OCI-LY1 (cell line): Measurements from ENCODE around the gene MIS18BP1.

Experiments
- H2AFZ ChIP-seq: fragments of 200-600 bp; sonication (generic), shearing (Covaris generic); 2 replicates; pipeline ENCODE4 v1.6.0; 2014; ENCODE audit warnings: antibody characterized with exemption, mild to moderate bottlenecking, low read length
- H3F3A ChIP-seq: fragments of 200-600 bp; sonication (generic), shearing (Covaris generic); 2 replicates; pipeline ENCODE4 v1.6.0; 2014; ENCODE audit warnings: mild to moderate bottlenecking, antibody characterized with exemption, low read length, moderate library complexity; ENCODE audit not compliant: insufficient read depth
- H3K27ac ChIP-seq: fragments of 200-600 bp; sonication (generic); 2 replicates; pipeline ENCODE4 v1.5.1; 2014; ENCODE audit warnings: low read length, mixed run types, mild to moderate bottlenecking, low read depth; ENCODE audit not compliant: poor library complexity, severe bottlenecking
- H3K27me3 ChIP-seq: fragments of 200-600 bp; sonication (generic); 2 replicates; pipeline ENCODE4 v1.6.0; 2014; ENCODE audit warnings: antibody characterized with exemption, mild to moderate bottlenecking, low read length, moderate library complexity; ENCODE audit not compliant: insufficient read depth
- H3K36me3 ChIP-seq: fragments of 200-600 bp; sonication (generic); 2 replicates; pipeline ENCODE4 v1.6.1; 2014; ENCODE audit warnings: mild to moderate bottlenecking, antibody characterized with exemption, low read length, moderate library complexity, mixed read lengths; ENCODE audit not compliant: insufficient read depth
- H3K4me1 ChIP-seq: fragments of 200-600 bp; sonication (generic); 2 replicates; pipeline ENCODE4 v1.5.1; 2014; ENCODE audit warnings: mild to moderate bottlenecking, low read length, moderate library complexity; ENCODE audit not compliant: insufficient read depth, severe bottlenecking
- H3K4me2 ChIP-seq: fragments of 200-600 bp; sonication (generic), shearing (Covaris generic); 2 replicates; pipeline ENCODE4 v1.6.1; 2014; ENCODE audit warnings: low read length
- H3K4me3 ChIP-seq: fragments of 200-600 bp; sonication (generic); 2 replicates; pipeline ENCODE4 v1.5.1; 2014; ENCODE audit warnings: low read length, low read depth, mild to moderate bottlenecking, mixed read lengths; ENCODE audit not compliant: poor library complexity, severe bottlenecking
- H3K79me2 ChIP-seq: fragments of 200-600 bp; shearing (Covaris generic); 2 replicates; pipeline ENCODE4 v1.6.1; 2016; ENCODE audit warnings: mixed run types, low read length, mixed read lengths; ENCODE audit not compliant: insufficient read depth
- H3K9ac ChIP-seq: fragments of 200-600 bp; sonication (generic), shearing (Covaris generic); 2 replicates; pipeline ENCODE4 v1.6.1; 2014; ENCODE audit warnings: mild to moderate bottlenecking, low read length, mixed read lengths
- H3K9me2 ChIP-seq: fragments of 200-600 bp; sonication (generic), shearing (Covaris generic); 2 replicates; pipeline ENCODE4 v1.6.1; 2014; ENCODE audit warnings: low read depth, mild to moderate bottlenecking, low read length, mixed read lengths
- H3K9me3 ChIP-seq: fragments of 200-600 bp; shearing (Covaris generic); 2 replicates; pipeline ENCODE4 v1.6.1; 2014; ENCODE audit warnings: low read length, mixed read lengths
- H4K20me1 ChIP-seq: fragments of 200-600 bp; sonication (generic), shearing (Covaris generic); 2 replicates; pipeline ENCODE4 v1.6.0; 2016; ENCODE audit warnings: mild to moderate bottlenecking, low read length; ENCODE audit not compliant: insufficient read depth
- CTCF ChIP-seq: fragments of 200-600 bp; sonication (generic), shearing (Covaris generic); IDR thresholded peaks from 2 replicates; pipeline ENCODE4 v1.5.1; 2017; ENCODE audit warnings: mild to moderate bottlenecking, antibody characterized with exemption, low read length, moderate library complexity, mixed read lengths
- EZH2 ChIP-seq: fragments of 200-600 bp; sonication (generic), shearing (Covaris generic); IDR thresholded peaks from 2 replicates; pipeline ENCODE4 v1.8.0; 2017; ENCODE audit warnings: borderline replicate concordance, mixed run types, mild to moderate bottlenecking, antibody characterized with exemption, low read length, moderate library complexity, mixed read lengths

MIS18BP1 gene

GRCh38 chr14:45242706-45243105 lies 10.3 kb downstream of the MIS18BP1 start:
- Histone ChIP-seq H3K27ac (no peak overlapping the region), H2AFZ (no peak overlapping the region), H3K9me2 (no peaks in the 10 kb centered on the region), H3K9ac (no peak overlapping the region), H3K4me3 (no peak overlapping the region), H3K4me2 (no peak overlapping the region), H3K27me3 (no peaks in the 10 kb centered on the region), H3K79me2 (peaks cover 78% of the 10 kb centered on the region), H3K4me1 (peaks cover 12% of the 10 kb centered on the region), H3K36me3 (peaks cover 53% of the 10 kb centered on the region), H3K9me3 (no peaks in the 10 kb centered on the region), H3F3A (no peaks in the 10 kb centered on the region), H4K20me1 (no peaks in the 10 kb centered on the region)
- TF ChIP-seq EZH2 (no peak), CTCF (no peak)

DNA sequence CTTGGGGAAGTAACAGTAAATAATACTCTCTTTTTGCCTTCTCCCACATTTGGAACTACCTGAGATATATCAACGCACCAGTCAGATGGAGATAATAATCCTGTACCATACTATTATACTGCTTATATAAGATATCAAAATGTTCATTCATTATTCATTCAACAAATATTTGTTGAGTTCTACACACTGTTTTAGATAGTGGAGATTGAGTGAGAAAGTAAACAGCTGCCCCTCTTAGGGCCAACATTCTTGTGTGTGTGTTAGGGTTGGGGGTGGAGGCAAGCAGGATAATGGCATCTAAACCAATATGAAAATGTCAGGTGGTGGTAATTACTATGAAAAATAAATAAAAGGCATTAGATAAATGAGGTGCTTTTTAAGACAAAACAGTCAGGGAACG lies 14.0 kb downstream of the MIS18BP1 start:
- H3K79me2 ChIP-seq = peaks cover 41% of the 10 kb centered on the region

DNA sequence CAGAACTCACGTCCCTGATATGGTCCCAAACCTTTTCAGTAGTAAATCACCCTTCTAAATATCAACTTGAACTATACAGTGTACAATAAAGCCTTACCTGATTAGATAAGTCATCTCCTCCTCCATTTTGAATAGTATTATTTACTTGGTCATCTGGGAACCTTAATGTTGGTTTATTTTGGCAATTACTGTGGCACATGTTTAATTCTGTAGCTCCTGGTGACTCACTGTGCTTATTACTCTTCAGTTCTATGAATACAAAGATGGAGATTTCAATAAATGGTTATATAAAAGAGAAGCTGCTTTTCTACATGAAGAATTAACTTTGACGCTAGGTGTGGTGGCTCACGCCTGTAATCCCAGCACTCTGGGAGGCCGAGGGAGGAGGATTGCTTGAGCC lies 25.4 kb downstream of the MIS18BP1 start:
- Histone ChIP-seq H3K79me2 (no peaks in the 10 kb centered on the region), H3K27ac (no peak overlapping the region), H3K36me3 (peaks cover 99% of the 10 kb centered on the region), H3K9me2 (no peaks in the 10 kb centered on the region), H2AFZ (no peak overlapping the region), H3K9ac (no peak overlapping the region), H3K4me1 (no peaks in the 10 kb centered on the region), H3K4me3 (no peak overlapping the region), H3F3A (no peaks in the 10 kb centered on the region; the same call in 1 of the 2 replicates), H3K27me3 (no peaks in the 10 kb centered on the region), H3K9me3 (no peaks in the 10 kb centered on the region), H4K20me1 (no peaks in the 10 kb centered on the region), H3K4me2 (no peak overlapping the region)
- TF ChIP-seq CTCF (no peak), EZH2 (no peak)

More for the DNA sequence above, 14.0 kb downstream of the MIS18BP1 start:
- Histone ChIP-seq H3K27ac (no peak overlapping the region), H4K20me1 (no peaks in the 10 kb centered on the region), H3K4me2 (no peak overlapping the region), H3K9me3 (no peaks in the 10 kb centered on the region), H3K36me3 (peaks cover 60% of the 10 kb centered on the region), H2AFZ (no peak overlapping the region), H3K4me1 (no peaks in the 10 kb centered on the region), H3K27me3 (no peaks in the 10 kb centered on the region), H3K9ac (no peak overlapping the region), H3K9me2 (no peaks in the 10 kb centered on the region), H3K4me3 (no peak overlapping the region), H3F3A (no peaks in the 10 kb centered on the region)
- TF ChIP-seq EZH2 (no peak), CTCF (no peak)
